Measurements from ENCODE around the gene IQCK.

GRCh38 chr16:19748389-19749168 lies 30.5 kb downstream of the IQCK start:
- TF ChIP-seq CTCF (IDR thresholded peaks at IDR 0.05), result no peak
- no peak for TF ChIP-seq POLR2A (IDR thresholded peaks at IDR 0.05)

Measured in heart left ventricle (tissue), 13 donors.